ENCODE measurements around the gene TTC23.

GRCh38 chr15:99102332-99103235 is 146.8 kb downstream of the TTC23 start:
- TF ChIP-seq POLR2A (IDR thresholded peaks at IDR 0.05): no peak
- TF ChIP-seq, protein P1, sequence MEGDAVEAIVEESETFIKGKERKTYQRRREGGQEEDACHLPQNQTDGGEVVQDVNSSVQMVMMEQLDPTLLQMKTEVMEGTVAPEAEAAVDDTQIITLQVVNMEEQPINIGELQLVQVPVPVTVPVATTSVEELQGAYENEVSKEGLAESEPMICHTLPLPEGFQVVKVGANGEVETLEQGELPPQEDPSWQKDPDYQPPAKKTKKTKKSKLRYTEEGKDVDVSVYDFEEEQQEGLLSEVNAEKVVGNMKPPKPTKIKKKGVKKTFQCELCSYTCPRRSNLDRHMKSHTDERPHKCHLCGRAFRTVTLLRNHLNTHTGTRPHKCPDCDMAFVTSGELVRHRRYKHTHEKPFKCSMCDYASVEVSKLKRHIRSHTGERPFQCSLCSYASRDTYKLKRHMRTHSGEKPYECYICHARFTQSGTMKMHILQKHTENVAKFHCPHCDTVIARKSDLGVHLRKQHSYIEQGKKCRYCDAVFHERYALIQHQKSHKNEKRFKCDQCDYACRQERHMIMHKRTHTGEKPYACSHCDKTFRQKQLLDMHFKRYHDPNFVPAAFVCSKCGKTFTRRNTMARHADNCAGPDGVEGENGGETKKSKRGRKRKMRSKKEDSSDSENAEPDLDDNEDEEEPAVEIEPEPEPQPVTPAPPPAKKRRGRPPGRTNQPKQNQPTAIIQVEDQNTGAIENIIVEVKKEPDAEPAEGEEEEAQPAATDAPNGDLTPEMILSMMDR (IDR thresholded peaks at IDR 0.05): no peak

Data from esophagus squamous epithelium (tissue), 4 donors.